Measurements from ENCODE around the gene MOSMO. TPM values are rescaled to one million over a fixed set of nuclear protein-coding genes. Genes with fewer than 3 reads are reported as not detected.

The MOSMO gene
- total RNA-seq, 1 experiment from 2014 or later: 27.6 TPM

GRCh38 chr16:22071331-22071910 is 63.5 kb downstream of the MOSMO start:
- no peak overlapping the region for H3K4me2 ChIP-seq (ENCODE audit: low read length)
- H3K9me3 ChIP-seq (ENCODE audit: control insufficient read depth in 1 of 2, insufficient read depth in 1 of 2, low read depth in 1 of 2, low read length in 2 of 2): peaks cover 0 to 8% of the 10 kb centered on the region in 2 experiments; a peak in 3 of 4 replicates
- ATAC-seq: no peak
- BruUV-seq (replicated peaks): no TSS peak
- RAD21 ChIA-PET (ENCODE audit: low non-redundant PET in 1 of 2, low total read pairs in 2 of 2, uncharacterized antibody in 2 of 2, unreplicated experiment in 2 of 2): no interaction called here
- no peaks in the 10 kb centered on the region for H4K20me1 ChIP-seq (ENCODE audit: insufficient read depth)
- intact Hi-C loops (cut with micrococcal nuclease): loop anchor here (2.0 kb wide), 1 partner anchor 21 kb away; no protein-coding TSS in a partner anchor
- no peak overlapping the region for H2AFZ ChIP-seq (ENCODE audit: low read depth, low read length, poor library complexity, severe bottlenecking)
- peaks cover 67% of the 10 kb centered on the region; the same call in 1 of the 2 replicates for H3K79me2 ChIP-seq (ENCODE audit: insufficient read depth, low read length)
- H3K27me3 ChIP-seq (ENCODE audit: insufficient read depth, low read length): no peaks in the 10 kb centered on the region
- POLR2A ChIA-PET: no interaction called here
- H3K4me3 ChIP-seq (replicated peaks in 1 of 2; ENCODE audit: low read depth in 1 of 2, low read length in 2 of 2): no peak overlapping the region
- H3K9me2 ChIP-seq (ENCODE audit: insufficient read depth): no peaks in the 10 kb centered on the region
- peaks cover 0 to 4% of the 10 kb centered on the region in 2 experiments; a peak in 2 of 4 replicates for H3K4me1 ChIP-seq (ENCODE audit: control insufficient read depth in 1 of 2, insufficient read depth in 2 of 2, low read length in 2 of 2)
- no peak overlapping the region for H3K27ac ChIP-seq (ENCODE audit: low read depth, low read length)
- CTCF ChIA-PET: interaction anchor here (1.0 to 1.4 kb wide), 2 partner anchors 13 to 73 kb away, joined by 3 read pairs; no protein-coding TSS in a partner anchor
- no peak for TF ChIP-seq EZH2phosphoT487 (IDR thresholded peaks at IDR 0.05; ENCODE audit: borderline replicate concordance)
- TF ChIP-seq REST (IDR thresholded peaks at IDR 0.05; ENCODE audit: low read depth): no peak
- no peak for TF ChIP-seq SRF (IDR thresholded peaks at IDR 0.05; ENCODE audit: low read depth)
- TF ChIP-seq EGR1 (IDR thresholded peaks at IDR 0.05; ENCODE audit: low read depth): no peak
- H3K36me3 ChIP-seq (ENCODE audit: control insufficient read depth in 1 of 2, insufficient read depth in 2 of 2, low read length in 2 of 2): peaks cover 0 to 10% of the 10 kb centered on the region in 2 experiments; a peak in 1 of 4 replicates
- no peak for DNase-seq (ENCODE audit: low read depth, low spot score)
- H3K9ac ChIP-seq (ENCODE audit: low read length): no peak overlapping the region

GRCh38 chr16:22073350-22073749 is 65.4 kb downstream of the MOSMO start:
- Histone ChIP-seq H3K4me3 (replicated peaks in 1 of 2; ENCODE audit: low read depth in 1 of 2, low read length in 2 of 2) (no peak overlapping the region), H3K4me1 (ENCODE audit: control insufficient read depth in 1 of 2, insufficient read depth in 2 of 2, low read length in 2 of 2) (peaks cover 0 to 4% of the 10 kb centered on the region in 2 experiments; a peak in 2 of 4 replicates), H3K9me3 (ENCODE audit: control insufficient read depth in 1 of 2, insufficient read depth in 1 of 2, low read depth in 1 of 2, low read length in 2 of 2) (no peaks in the 10 kb centered on the region), H3K9me2 (ENCODE audit: insufficient read depth) (no peaks in the 10 kb centered on the region), H3K79me2 (ENCODE audit: insufficient read depth, low read length) (peaks cover 60% of the 10 kb centered on the region; the same call in 1 of the 2 replicates), H3K9ac (ENCODE audit: low read length) (no peak overlapping the region), H2AFZ (ENCODE audit: low read depth, low read length, poor library complexity, severe bottlenecking) (no peak overlapping the region), H3K36me3 (ENCODE audit: control insufficient read depth in 1 of 2, insufficient read depth in 2 of 2, low read length in 2 of 2) (peaks cover 0 to 6% of the 10 kb centered on the region in 2 experiments; a peak in 1 of 4 replicates), H3K27ac (ENCODE audit: low read depth, low read length) (no peak overlapping the region), H3K27me3 (ENCODE audit: insufficient read depth, low read length) (no peaks in the 10 kb centered on the region), H3K4me2 (ENCODE audit: low read length) (no peak overlapping the region), H4K20me1 (ENCODE audit: insufficient read depth) (no peaks in the 10 kb centered on the region)
- no TSS peak for BruUV-seq (replicated peaks)
- intact Hi-C loops (cut with micrococcal nuclease): no loop called here
- RAD21 ChIA-PET (ENCODE audit: low non-redundant PET in 1 of 2, low total read pairs in 2 of 2, uncharacterized antibody in 2 of 2, unreplicated experiment in 2 of 2): no interaction called here
- POLR2A ChIA-PET: no interaction called here
- no peak for ATAC-seq
- CTCF ChIA-PET: no interaction called here
- no peak for DNase-seq (ENCODE audit: low read depth, low spot score)
- no peak for TF ChIP-seq CTCF (IDR thresholded peaks at IDR 0.05 in 2 of 3, conservative IDR thresholded peaks at IDR 0.05 in 1 of 3; ENCODE audit: borderline replicate concordance in 1 of 3, insufficient read depth in 1 of 3, low read depth in 2 of 3, low read length in 2 of 3)
- no peak for TF ChIP-seq SIN3A (IDR thresholded peaks at IDR 0.05; ENCODE audit: low read depth)
- no peak for TF ChIP-seq EZH2 (IDR thresholded peaks at IDR 0.05)
- TF ChIP-seq ZNF274 (IDR thresholded peaks at IDR 0.05; ENCODE audit: low read depth, low read length): no peak
- TF ChIP-seq ZFX (IDR thresholded peaks at IDR 0.05): no peak
- TF ChIP-seq YY1 (IDR thresholded peaks at IDR 0.05; ENCODE audit: extremely low read depth, insufficient replicate concordance, low read depth, low read length): no peak
- TF ChIP-seq POLR2A (IDR thresholded peaks at IDR 0.05; ENCODE audit: borderline replicate concordance, extremely low read depth, insufficient read depth, insufficient read length): no peak
